Measurements from ENCODE around the gene SLC38A9.

The SLC38A9 gene

GRCh38 chr5:55657443-55657842 lies 54.7 kb downstream of the SLC38A9 start:
- no peak for DNase-seq (ENCODE audit: low read depth, low spot score)

- no peak for DNase-seq (ENCODE audit: low read depth, low spot score)
Measured at GRCh38 chr5:55650386-55650785, 61.7 kb downstream of the SLC38A9 start.

- DNase-seq (ENCODE audit: low read depth, low spot score) = no peak
Measured at GRCh38 chr5:55649963-55650362, 62.2 kb downstream of the SLC38A9 start.

- DNase-seq (ENCODE audit: low read depth, low spot score) = no peak
Measured at GRCh38 chr5:55645304-55645703, 66.8 kb downstream of the SLC38A9 start.

GRCh38 chr5:55638455-55638854 lies 73.7 kb downstream of the SLC38A9 start:
- no peak for DNase-seq (ENCODE audit: low read depth, low spot score)

GRCh38 chr5:55638051-55638450 lies 74.1 kb downstream of the SLC38A9 start:
- no peak for DNase-seq (ENCODE audit: low read depth, low spot score)

GRCh38 chr5:55636683-55637082 lies 75.4 kb downstream of the SLC38A9 start:
- DNase-seq (ENCODE audit: low read depth, low spot score) = peak; percentile 32

- DNase-seq (ENCODE audit: low read depth, low spot score) = no peak
Measured at GRCh38 chr5:55636177-55636576, 75.9 kb downstream of the SLC38A9 start.

GRCh38 chr5:55634866-55635265 lies 77.3 kb downstream of the SLC38A9 start:
- DNase-seq (ENCODE audit: low read depth, low spot score) = no peak

GRCh38 chr5:55634209-55634805 lies 77.8 kb downstream of the SLC38A9 start:
- no peak for DNase-seq (ENCODE audit: low read depth, low spot score)

GRCh38 chr5:55633574-55634208 lies 78.4 kb downstream of the SLC38A9 start:
- DNase-seq (ENCODE audit: low read depth, low spot score) = no peak

- DNase-seq (ENCODE audit: low read depth, low spot score) = no peak
Measured at GRCh38 chr5:55629815-55630214, 82.3 kb downstream of the SLC38A9 start.

- DNase-seq (ENCODE audit: low read depth, low spot score) = no peak
Measured at GRCh38 chr5:55626790-55627189, 85.3 kb downstream of the SLC38A9 start.

- DNase-seq (ENCODE audit: low read depth, low spot score) = no peak
Measured at GRCh38 chr5:55625913-55626312, 86.2 kb downstream of the SLC38A9 start.

GRCh38 chr5:55625589-55625909 lies 86.6 kb downstream of the SLC38A9 start:
- no peak for DNase-seq (ENCODE audit: low read depth, low spot score)

- peak; percentile 83 for DNase-seq (ENCODE audit: low read depth, low spot score)
Measured at GRCh38 chr5:55624841-55625588, 87.1 kb downstream of the SLC38A9 start.

GRCh38 chr5:55623789-55624188 lies 88.3 kb downstream of the SLC38A9 start:
- DNase-seq (ENCODE audit: low read depth, low spot score) = peak; percentile 33

- no peak for DNase-seq (ENCODE audit: low read depth, low spot score)
Measured at GRCh38 chr5:55622460-55622859, 89.7 kb downstream of the SLC38A9 start.

- DNase-seq (ENCODE audit: low read depth, low spot score) = no peak
Measured at GRCh38 chr5:55621229-55621628, 90.9 kb downstream of the SLC38A9 start.

GRCh38 chr5:55620766-55621160 lies 91.4 kb downstream of the SLC38A9 start:
- DNase-seq (ENCODE audit: low read depth, low spot score) = no peak

- DNase-seq (ENCODE audit: low read depth, low spot score) = peak; percentile 74
Measured at GRCh38 chr5:55620009-55620765, 91.9 kb downstream of the SLC38A9 start.

GRCh38 chr5:55618318-55618717 lies 93.8 kb downstream of the SLC38A9 start:
- DNase-seq (ENCODE audit: low read depth, low spot score) = no peak

Measured in ELF-1 (cell line).